Measurements from ENCODE around the gene GALNT1. TPM values are rescaled to one million over a fixed set of nuclear protein-coding genes. Genes with fewer than 3 reads are reported as not detected.

GALNT1 gene
- total RNA-seq, 1 donor from 2014 or later: 29.2 TPM

DNA sequence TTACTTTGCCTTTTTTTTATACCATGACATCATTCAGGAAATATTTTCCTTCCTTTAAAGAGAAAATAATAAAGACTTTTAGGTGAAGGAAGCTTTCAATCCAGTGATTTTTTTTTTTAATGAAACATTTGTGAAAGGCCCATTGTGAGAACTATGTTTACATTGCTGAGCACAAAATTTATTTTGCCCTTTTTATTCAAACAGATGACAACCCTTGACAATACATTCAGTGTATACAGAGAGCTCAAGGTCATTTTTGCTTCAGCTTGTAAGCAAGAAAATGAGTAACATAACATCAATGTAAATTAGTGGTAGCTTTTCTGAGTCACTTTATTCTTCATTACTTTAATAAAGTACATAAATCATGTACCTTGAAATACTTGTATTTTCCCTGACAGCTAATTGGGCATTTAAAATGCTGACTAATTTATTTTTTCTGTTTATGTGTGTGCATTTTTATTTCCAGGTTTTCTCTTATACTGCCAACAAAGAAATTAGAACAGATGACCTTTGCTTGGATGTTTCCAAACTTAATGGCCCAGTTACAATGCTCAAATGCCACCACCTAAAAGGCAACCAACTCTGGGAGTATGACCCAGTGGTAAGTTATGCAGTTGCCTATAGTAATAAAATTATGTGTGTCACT, 121.6 kb downstream of the GALNT1 start:
- no peaks in the 10 kb centered on the region for H3K9me3 ChIP-seq
- intact Hi-C loops (cut with DNase I): no loop called here
- peaks cover 0 to 14% of the 10 kb centered on the region in 2 donors for H3K36me3 ChIP-seq
- TF ChIP-seq POLR2A (IDR thresholded peaks at IDR 0.05) (no peak), POLR2AphosphoS5 (IDR thresholded peaks at IDR 0.05; ENCODE audit: insufficient read depth in 1 of 2, low read depth in 1 of 2) (no peak), CTCF (IDR thresholded peaks at IDR 0.05) (no peak)
- no peak overlapping the region for H3K4me3 ChIP-seq
- H3K4me1 ChIP-seq: no peaks in the 10 kb centered on the region
- no peaks in the 10 kb centered on the region for H3K27me3 ChIP-seq
- H3K27ac ChIP-seq: no peak overlapping the region
- DNase-seq (ENCODE audit: extremely low spot score in 2 of 2): no peak

DNA sequence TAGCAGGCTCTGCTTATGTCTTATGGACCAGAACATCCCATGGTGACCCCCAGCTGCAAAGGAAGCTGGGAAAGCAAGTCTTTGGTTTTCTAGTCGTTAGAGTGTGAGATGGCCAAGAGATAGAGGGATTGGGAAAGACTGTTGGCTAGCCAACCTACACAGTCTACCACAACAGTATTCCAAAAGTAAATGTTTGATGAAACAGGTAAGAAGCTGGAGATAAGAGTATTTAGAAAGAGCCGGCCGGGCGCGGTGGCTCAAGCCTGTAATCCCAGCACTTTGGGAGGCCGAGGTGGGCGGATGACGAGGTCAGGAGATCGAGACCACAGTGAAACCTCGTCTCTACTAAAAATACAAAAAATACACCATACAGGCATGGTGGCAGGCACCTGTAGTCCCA, 124.4 kb downstream of the GALNT1 start:
- no peak for DNase-seq (ENCODE audit: extremely low spot score in 2 of 2)
- intact Hi-C loops (cut with DNase I): no loop called here
- Histone ChIP-seq H3K27ac (no peak overlapping the region), H3K9me3 (no peaks in the 10 kb centered on the region), H3K4me3 (no peak overlapping the region), H3K36me3 (peaks cover 0 to 14% of the 10 kb centered on the region in 2 donors), H3K4me1 (no peaks in the 10 kb centered on the region), H3K27me3 (no peaks in the 10 kb centered on the region)
- TF ChIP-seq POLR2AphosphoS5 (IDR thresholded peaks at IDR 0.05; ENCODE audit: insufficient read depth in 1 of 2, low read depth in 1 of 2) (no peak), CTCF (IDR thresholded peaks at IDR 0.05) (no peak), POLR2A (IDR thresholded peaks at IDR 0.05) (no peak)

GRCh38 chr18:35707247-35707646, 125.7 kb downstream of the GALNT1 start:
- no peaks in the 10 kb centered on the region for H3K27me3 ChIP-seq
- intact Hi-C loops (cut with DNase I): no loop called here
- H3K4me3 ChIP-seq: no peak overlapping the region
- no peaks in the 10 kb centered on the region for H3K9me3 ChIP-seq
- no peak overlapping the region for H3K27ac ChIP-seq
- DNase-seq (ENCODE audit: extremely low spot score in 2 of 2): no peak
- H3K36me3 ChIP-seq: peaks cover 0 to 14% of the 10 kb centered on the region in 2 donors
- TF ChIP-seq CTCF (IDR thresholded peaks at IDR 0.05) (no peak), POLR2A (IDR thresholded peaks at IDR 0.05) (no peak), POLR2AphosphoS5 (IDR thresholded peaks at IDR 0.05; ENCODE audit: insufficient read depth in 1 of 2, low read depth in 1 of 2) (no peak)
- no peaks in the 10 kb centered on the region for H3K4me1 ChIP-seq

DNA sequence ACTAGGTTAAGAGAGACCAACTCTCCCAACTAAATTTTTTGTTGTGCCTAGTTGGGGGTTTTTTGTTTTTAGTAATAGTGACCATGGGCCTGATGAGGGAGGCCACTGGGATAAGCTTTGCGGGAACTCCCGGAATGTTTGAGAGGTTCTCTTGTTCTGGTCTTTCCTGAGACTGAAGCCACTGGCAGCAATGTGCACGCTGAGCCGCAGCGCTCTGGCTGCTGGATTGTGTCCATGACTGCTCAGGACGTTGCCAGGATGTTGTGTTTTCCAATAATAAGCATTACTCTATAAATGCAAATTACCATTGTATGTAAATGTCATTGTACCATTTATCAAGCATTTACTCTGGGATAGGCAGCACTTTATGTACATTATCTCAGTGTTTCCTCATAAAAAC, 126.1 kb downstream of the GALNT1 start:
- no peak for DNase-seq (ENCODE audit: extremely low spot score in 2 of 2)
- no peaks in the 10 kb centered on the region for H3K9me3 ChIP-seq
- H3K36me3 ChIP-seq: peaks cover 0 to 14% of the 10 kb centered on the region in 2 donors
- H3K4me1 ChIP-seq: no peaks in the 10 kb centered on the region
- intact Hi-C loops (cut with DNase I): no loop called here
- no peak overlapping the region for H3K27ac ChIP-seq
- TF ChIP-seq POLR2AphosphoS5 (IDR thresholded peaks at IDR 0.05; ENCODE audit: insufficient read depth in 1 of 2, low read depth in 1 of 2) (no peak), CTCF (IDR thresholded peaks at IDR 0.05) (no peak), POLR2A (IDR thresholded peaks at IDR 0.05) (no peak)
- no peak overlapping the region for H3K4me3 ChIP-seq
- H3K27me3 ChIP-seq: no peaks in the 10 kb centered on the region

- H3K36me3 ChIP-seq: no peaks in the 10 kb centered on the region
- H3K27me3 ChIP-seq: no peaks in the 10 kb centered on the region
- no peak for TF ChIP-seq CTCF (IDR thresholded peaks at IDR 0.05)
- intact Hi-C loops (cut with DNase I): no loop called here
- H3K9me3 ChIP-seq: no peaks in the 10 kb centered on the region
- no peaks in the 10 kb centered on the region for H3K4me1 ChIP-seq
- no peak for DNase-seq (ENCODE audit: extremely low spot score in 2 of 2)
- no peak overlapping the region for H3K27ac ChIP-seq
- no peak overlapping the region for H3K4me3 ChIP-seq
Measured at GRCh38 chr18:35710581-35710980, 129.0 kb downstream of the GALNT1 start.

Data from vagina (tissue), 2 donors.